Activated T-helper 2 cell treated with anti-CD3 and anti-CD28 coated beads, Interferon-gamma antibody, Interleukin-2, Interleukin-4, amounts not matched to agents 10 μg/mL and 5 μg/mL and 100 μg/mL, durations not matched to agents 14 hours and 24 hours and 36 hours (primary cell): ENCODE results near the gene TRIM45. TPM values are rescaled to one million over a fixed set of nuclear protein-coding genes. Genes with fewer than 3 reads are reported as not detected.
A peak's percentile ranks its signal among the peaks of the same experiment; 100 is the strongest.
"Not testable (repeated sequence)": the region's sequence is repeated elsewhere in the genome, so short reads cannot be mapped to it uniquely, and the experiment has no call there.

Experiments
- DNase-seq: peaks from one replicate; pipeline ENCODE4 v3.0.0; 2021; ENCODE audit warnings: low spot score
- H3K27ac Mint-ChIP-seq: one replicate; pipeline ENCODE4 v1.8.0; 2021; ENCODE audit warnings: mixed read lengths
- H3K27me3 Mint-ChIP-seq: one replicate; pipeline ENCODE4 v1.8.0; 2021; ENCODE audit warnings: low read depth, mixed read lengths
- H3K36me3 Mint-ChIP-seq: one replicate; pipeline ENCODE4 v1.8.0; 2021; ENCODE audit warnings: low read depth, mixed read lengths
- H3K4me1 Mint-ChIP-seq: one replicate; pipeline ENCODE4 v1.8.0; 2021; ENCODE audit warnings: low read depth, mixed read lengths
- H3K4me3 Mint-ChIP-seq: one replicate; pipeline ENCODE4 v1.8.0; 2021; ENCODE audit warnings: low read depth, mild to moderate bottlenecking, moderate library complexity, mixed read lengths
- H3K9me3 Mint-ChIP-seq: one replicate; pipeline ENCODE4 v1.8.0; 2021; ENCODE audit warnings: mixed read lengths
- intact Hi-C: fragments of 100-400 bp; cut with micrococcal nuclease; formaldehyde crosslinking; loops from one replicate; pipeline ENCODE4 v1.15.1; 2023
- total RNA-seq: library from RNA; stranded (reverse); gene quantifications from 2 replicates; pipeline ENCODE4 v1.2.3, GENCODE V29; 2022

Gene TRIM45
- total RNA-seq, 1 donor from 2014 or later: 1.8 TPM

- Mint-ChIP-seq H3K4me1 (peaks cover 7% of the 10 kb centered on the region), H3K27me3 (peaks cover 29% of the 10 kb centered on the region)
These were observed 3.1 kb upstream of the TRIM45 start for GRCh38 chr1:117124661-117125060.

GRCh38 chr1:117123274-117123673 is 1.7 kb upstream of the TRIM45 start:
- Mint-ChIP-seq H3K4me3 (no peak overlapping the region), H3K9me3 (no peaks in the 10 kb centered on the region), H3K27ac (no peak overlapping the region), H3K27me3 (peaks cover 24% of the 10 kb centered on the region), H3K36me3 (no peaks in the 10 kb centered on the region), H3K4me1 (peaks cover 5% of the 10 kb centered on the region)
- DNase-seq: no peak
- intact Hi-C loops: loop anchor here (10.0 kb wide), 1 partner anchor 242 kb away; the partner anchor contains the start of gene MAN1A2

More at GRCh38 chr1:117124661-117125060, 3.1 kb upstream of the TRIM45 start:
- Mint-ChIP-seq H3K36me3 (no peaks in the 10 kb centered on the region), H3K9me3 (no peaks in the 10 kb centered on the region), H3K27ac (no peak overlapping the region), H3K4me3 (no peak overlapping the region)
- no peak for DNase-seq
- intact Hi-C loops: loop anchor here (10.0 kb wide), 1 partner anchor 240 kb away; the partner anchor contains the start of gene MAN1A2

- peak overlapping the region; percentile 81 for H3K4me3 Mint-ChIP-seq
These were observed 929 bp upstream of the TRIM45 start for GRCh38 chr1:117122330-117123025.

GRCh38 chr1:117120774-117121588 is 568 bp downstream of the TRIM45 start:
- Mint-ChIP-seq H3K4me3 (peak overlapping the region; percentile 81), H3K27ac (peak overlapping the region; percentile 21), H3K9me3 (no peaks in the 10 kb centered on the region), H3K36me3 (no peaks in the 10 kb centered on the region), H3K4me1 (peaks cover 5% of the 10 kb centered on the region), H3K27me3 (peaks cover 13% of the 10 kb centered on the region)
- intact Hi-C loops: loop anchor here (2.0 to 10.0 kb wide), 2 partner anchors 26 to 244 kb away; partner anchors contain the start of gene MAN1A2
- DNase-seq: no peak

More at GRCh38 chr1:117122330-117123025, 929 bp upstream of the TRIM45 start:
- DNase-seq: no peak
- Mint-ChIP-seq H3K27me3 (peaks cover 19% of the 10 kb centered on the region), H3K9me3 (no peaks in the 10 kb centered on the region), H3K36me3 (no peaks in the 10 kb centered on the region), H3K4me1 (peaks cover 5% of the 10 kb centered on the region), H3K27ac (no peak overlapping the region)
- intact Hi-C loops: loop anchor here (1.0 to 10.0 kb wide), 2 partner anchors 62 to 242 kb away; partner anchors contain the start of genes MAN1A2 and TTF2

- H3K27ac Mint-ChIP-seq, intact Hi-C loops, DNase-seq, H3K4me1 Mint-ChIP-seq, H3K36me3 Mint-ChIP-seq, H3K4me3 Mint-ChIP-seq, H3K9me3 Mint-ChIP-seq: not testable (repeated sequence)
- H3K27me3 Mint-ChIP-seq: peaks cover 13% of the 10 kb centered on the region
These were observed 2.4 kb downstream of the TRIM45 start for GRCh38 chr1:117119144-117119543.

GRCh38 chr1:117118137-117118536 is 3.4 kb downstream of the TRIM45 start:
- intact Hi-C loops: no loop called here

GRCh38 chr1:117117697-117118096 is 3.9 kb downstream of the TRIM45 start:
- Mint-ChIP-seq H3K27me3 (peaks cover 7% of the 10 kb centered on the region), H3K27ac (no peak overlapping the region), H3K4me3 (no peak overlapping the region), H3K4me1 (peaks cover 5% of the 10 kb centered on the region), H3K36me3 (no peaks in the 10 kb centered on the region), H3K9me3 (no peaks in the 10 kb centered on the region)
- intact Hi-C loops: no loop called here
- no peak for DNase-seq

More at GRCh38 chr1:117118137-117118536, 3.4 kb downstream of the TRIM45 start:
- Mint-ChIP-seq H3K36me3 (no peaks in the 10 kb centered on the region), H3K4me1 (peaks cover 5% of the 10 kb centered on the region), H3K9me3 (no peaks in the 10 kb centered on the region), H3K27ac (no peak overlapping the region), H3K27me3 (peaks cover 9% of the 10 kb centered on the region), H3K4me3 (no peak overlapping the region)
- no peak for DNase-seq

GRCh38 chr1:117116784-117117130 is 4.8 kb downstream of the TRIM45 start:
- H3K27me3 Mint-ChIP-seq: peaks cover 5% of the 10 kb centered on the region
- H3K4me3 Mint-ChIP-seq: no peak overlapping the region
- H3K27ac Mint-ChIP-seq: no peak overlapping the region
- no peak for DNase-seq
- intact Hi-C loops: no loop called here
- peaks cover 5% of the 10 kb centered on the region for H3K4me1 Mint-ChIP-seq
- no peaks in the 10 kb centered on the region for H3K9me3 Mint-ChIP-seq
- H3K36me3 Mint-ChIP-seq: no peaks in the 10 kb centered on the region

GRCh38 chr1:117116090-117116783 is 5.3 kb downstream of the TRIM45 start:
- H3K36me3 Mint-ChIP-seq: no peaks in the 10 kb centered on the region
- peaks cover 5% of the 10 kb centered on the region for H3K4me1 Mint-ChIP-seq
- intact Hi-C loops: no loop called here
- H3K4me3 Mint-ChIP-seq: no peak overlapping the region
- no peaks in the 10 kb centered on the region for H3K9me3 Mint-ChIP-seq
- H3K27ac Mint-ChIP-seq: no peak overlapping the region
- DNase-seq: no peak
- H3K27me3 Mint-ChIP-seq: peaks cover 5% of the 10 kb centered on the region

- Mint-ChIP-seq H3K4me1 (peaks cover 4% of the 10 kb centered on the region), H3K36me3 (no peaks in the 10 kb centered on the region), H3K9me3 (no peaks in the 10 kb centered on the region), H3K4me3 (no peak overlapping the region), H3K27me3 (no peaks in the 10 kb centered on the region), H3K27ac (no peak overlapping the region)
- intact Hi-C loops: no loop called here
- DNase-seq: no peak
These were observed 6.7 kb downstream of the TRIM45 start for GRCh38 chr1:117114877-117115276.

GRCh38 chr1:117113199-117113598 is 8.3 kb downstream of the TRIM45 start:
- intact Hi-C loops: no loop called here
- Mint-ChIP-seq H3K4me3 (no peak overlapping the region), H3K27me3 (no peaks in the 10 kb centered on the region), H3K4me1 (peaks cover 4% of the 10 kb centered on the region), H3K27ac (no peak overlapping the region), H3K36me3 (peaks cover 3% of the 10 kb centered on the region), H3K9me3 (no peaks in the 10 kb centered on the region)
- DNase-seq: no peak

GRCh38 chr1:117112047-117112717 is 9.4 kb downstream of the TRIM45 start:
- DNase-seq: no peak
- Mint-ChIP-seq H3K27ac (no peak overlapping the region), H3K9me3 (no peaks in the 10 kb centered on the region), H3K4me3 (no peak overlapping the region), H3K36me3 (peaks cover 11% of the 10 kb centered on the region), H3K4me1 (peaks cover 4% of the 10 kb centered on the region), H3K27me3 (no peaks in the 10 kb centered on the region)
- intact Hi-C loops: no loop called here
